Gastroesophageal sphincter (tissue), 3 donors: Measurements from ENCODE around the gene SV2B.

Experiments
- EP300 ChIP-seq: sonication (generic); formaldehyde crosslinking; IDR thresholded peaks from one replicate; pipeline ENCODE4 v1.6.1; 2017; ENCODE audit warnings: antibody characterized with exemption, mild to moderate bottlenecking
- POLR2A ChIP-seq, 2 donors: fragments of 450-650 bp; IDR thresholded peaks; one replicate each; pipeline ENCODE4 v1.6.1; 2017; ENCODE audit warnings: antibody characterized with exemption in 2 of 2, mild to moderate bottlenecking in 2 of 2, moderate library complexity in 1 of 2
- POLR2AphosphoS5 ChIP-seq: sonication (generic); formaldehyde crosslinking; IDR thresholded peaks from one replicate; pipeline ENCODE4 v1.6.1; 2017; ENCODE audit warnings: antibody characterized with exemption
- TF ChIP-seq, protein P1 (sequence below), 4 experiments: fragments of 200-600 bp in 2 of 4; fragments of 450-650 bp in 2 of 4; sonication (generic) in 1 of 4; IDR thresholded peaks; one replicate each; pipeline ENCODE4 v1.5.1; 2017 to 2019; ENCODE audit warnings: antibody characterized with exemption in 4 of 4, mild to moderate bottlenecking in 2 of 4, moderate library complexity in 2 of 4

DNA sequence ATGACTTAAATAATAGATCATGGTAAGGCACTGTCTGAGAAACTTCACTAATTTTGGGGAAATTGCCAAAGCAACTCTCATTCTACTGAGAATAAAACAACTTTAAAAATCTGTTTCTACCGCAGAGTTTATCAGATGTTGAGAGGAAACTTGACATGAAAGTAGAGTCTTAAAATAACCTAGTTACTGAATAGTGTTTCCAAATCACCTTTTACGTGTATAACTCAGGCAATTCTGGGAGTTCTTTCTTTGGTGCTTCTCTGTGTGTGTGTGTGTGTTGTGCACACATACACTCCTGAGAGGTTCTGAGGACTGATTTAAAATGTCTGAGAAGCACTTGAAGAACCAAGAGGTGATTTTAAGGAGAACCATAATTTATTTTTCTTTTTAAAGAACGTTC, 236.6 kb downstream of the SV2B start:
- TF ChIP-seq, protein P1, sequence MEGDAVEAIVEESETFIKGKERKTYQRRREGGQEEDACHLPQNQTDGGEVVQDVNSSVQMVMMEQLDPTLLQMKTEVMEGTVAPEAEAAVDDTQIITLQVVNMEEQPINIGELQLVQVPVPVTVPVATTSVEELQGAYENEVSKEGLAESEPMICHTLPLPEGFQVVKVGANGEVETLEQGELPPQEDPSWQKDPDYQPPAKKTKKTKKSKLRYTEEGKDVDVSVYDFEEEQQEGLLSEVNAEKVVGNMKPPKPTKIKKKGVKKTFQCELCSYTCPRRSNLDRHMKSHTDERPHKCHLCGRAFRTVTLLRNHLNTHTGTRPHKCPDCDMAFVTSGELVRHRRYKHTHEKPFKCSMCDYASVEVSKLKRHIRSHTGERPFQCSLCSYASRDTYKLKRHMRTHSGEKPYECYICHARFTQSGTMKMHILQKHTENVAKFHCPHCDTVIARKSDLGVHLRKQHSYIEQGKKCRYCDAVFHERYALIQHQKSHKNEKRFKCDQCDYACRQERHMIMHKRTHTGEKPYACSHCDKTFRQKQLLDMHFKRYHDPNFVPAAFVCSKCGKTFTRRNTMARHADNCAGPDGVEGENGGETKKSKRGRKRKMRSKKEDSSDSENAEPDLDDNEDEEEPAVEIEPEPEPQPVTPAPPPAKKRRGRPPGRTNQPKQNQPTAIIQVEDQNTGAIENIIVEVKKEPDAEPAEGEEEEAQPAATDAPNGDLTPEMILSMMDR (IDR thresholded peaks at IDR 0.05) = no peak
- TF ChIP-seq EP300 (no peak), POLR2A (IDR thresholded peaks at IDR 0.05) (no peak), POLR2AphosphoS5 (no peak)
